Measurements from ENCODE around the gene TBC1D2B.

Gene TBC1D2B

GRCh38 chr15:78052001-78052401 is 25.5 kb downstream of the TBC1D2B start:
- DNase-seq = peak; percentile 30

GRCh38 chr15:78051596-78051995 is 25.9 kb downstream of the TBC1D2B start:
- no peak for DNase-seq

DNA sequence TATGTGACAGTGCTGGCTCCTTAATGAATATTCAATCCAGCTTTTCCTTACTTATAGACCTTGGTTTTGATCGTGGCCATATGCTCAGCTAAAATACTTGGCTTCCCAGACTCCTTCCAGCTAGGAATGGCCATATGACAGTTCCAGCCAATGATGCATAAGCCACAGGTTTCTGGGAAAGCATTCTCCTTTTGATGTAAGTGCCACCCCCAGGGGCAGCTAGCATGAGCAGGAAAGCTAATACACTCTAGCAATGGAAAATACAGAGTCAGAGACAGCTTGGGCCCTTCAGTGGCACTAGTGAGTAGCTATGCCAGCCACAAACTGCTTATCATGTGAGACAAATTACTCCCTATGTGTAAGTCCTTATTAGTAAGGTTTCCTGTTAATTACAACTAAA is 26.7 kb downstream of the TBC1D2B start:
- DNase-seq = peak; percentile 24

DNA sequence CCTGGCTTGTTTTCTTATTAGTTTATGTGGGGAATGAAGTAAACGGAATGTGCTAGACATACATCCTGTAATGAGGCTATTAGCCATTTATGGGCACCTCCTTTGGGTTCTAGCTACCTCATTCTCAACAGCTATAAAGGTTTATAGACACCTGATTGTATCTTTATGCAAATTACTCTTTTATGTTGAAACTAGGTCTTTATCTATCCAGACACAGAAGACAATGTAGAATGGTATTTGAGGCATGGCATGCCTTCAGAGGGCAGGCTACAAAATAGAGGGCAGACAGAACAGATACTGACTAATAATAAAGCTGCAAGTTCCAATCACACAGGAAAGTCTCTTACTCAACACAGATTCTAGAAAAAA is 27.1 kb downstream of the TBC1D2B start:
- no peak for DNase-seq

DNA sequence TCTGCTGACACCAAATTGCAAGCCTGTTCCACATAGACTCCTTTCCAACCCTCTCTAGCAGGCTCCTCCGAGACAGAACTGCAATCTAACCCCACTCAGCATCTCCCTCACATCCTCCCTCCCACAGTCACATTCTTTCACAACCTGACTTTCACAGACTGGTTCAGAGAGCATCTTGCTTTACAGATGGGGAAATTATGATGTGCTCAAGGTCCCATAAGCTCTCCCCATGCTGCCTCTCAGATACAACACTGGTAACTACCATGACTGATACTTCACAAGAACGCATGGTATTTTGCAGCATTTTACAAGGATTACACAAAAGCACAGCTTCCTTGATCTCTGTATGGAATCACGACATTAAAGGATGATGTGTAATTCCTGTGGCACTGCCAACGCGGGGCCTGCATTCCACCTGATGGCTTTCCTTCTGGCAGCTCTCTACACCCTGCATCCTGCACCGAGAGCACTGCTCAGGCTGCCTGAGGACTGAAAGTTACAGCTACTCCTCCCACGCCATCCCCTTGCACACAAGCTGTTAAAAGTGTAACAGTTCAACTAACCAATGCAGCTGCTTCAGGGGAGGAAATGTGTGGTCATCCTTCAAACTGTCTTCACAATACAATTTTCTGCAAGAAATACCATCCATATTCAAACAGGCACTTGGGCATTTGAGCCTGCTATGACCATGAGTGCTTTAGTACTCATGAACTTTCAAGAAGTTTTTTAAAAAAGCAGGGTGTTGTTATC is 27.6 kb downstream of the TBC1D2B start:
- DNase-seq = no peak

DNA sequence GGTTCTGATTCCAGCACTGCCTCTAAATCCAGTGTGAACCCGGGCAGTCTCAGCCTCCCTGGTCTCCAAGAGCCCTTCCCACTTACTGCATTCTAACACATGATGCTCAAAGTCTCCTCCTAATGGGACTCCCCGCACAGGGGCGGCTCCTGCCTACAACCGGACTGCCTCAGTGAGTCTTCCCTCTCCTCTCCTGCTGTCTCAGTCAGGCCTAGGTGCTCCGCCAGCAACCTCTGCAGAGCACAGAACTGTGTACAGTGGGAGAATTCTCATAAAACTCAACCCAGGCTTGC is 28.9 kb downstream of the TBC1D2B start:
- DNase-seq = no peak

DNA sequence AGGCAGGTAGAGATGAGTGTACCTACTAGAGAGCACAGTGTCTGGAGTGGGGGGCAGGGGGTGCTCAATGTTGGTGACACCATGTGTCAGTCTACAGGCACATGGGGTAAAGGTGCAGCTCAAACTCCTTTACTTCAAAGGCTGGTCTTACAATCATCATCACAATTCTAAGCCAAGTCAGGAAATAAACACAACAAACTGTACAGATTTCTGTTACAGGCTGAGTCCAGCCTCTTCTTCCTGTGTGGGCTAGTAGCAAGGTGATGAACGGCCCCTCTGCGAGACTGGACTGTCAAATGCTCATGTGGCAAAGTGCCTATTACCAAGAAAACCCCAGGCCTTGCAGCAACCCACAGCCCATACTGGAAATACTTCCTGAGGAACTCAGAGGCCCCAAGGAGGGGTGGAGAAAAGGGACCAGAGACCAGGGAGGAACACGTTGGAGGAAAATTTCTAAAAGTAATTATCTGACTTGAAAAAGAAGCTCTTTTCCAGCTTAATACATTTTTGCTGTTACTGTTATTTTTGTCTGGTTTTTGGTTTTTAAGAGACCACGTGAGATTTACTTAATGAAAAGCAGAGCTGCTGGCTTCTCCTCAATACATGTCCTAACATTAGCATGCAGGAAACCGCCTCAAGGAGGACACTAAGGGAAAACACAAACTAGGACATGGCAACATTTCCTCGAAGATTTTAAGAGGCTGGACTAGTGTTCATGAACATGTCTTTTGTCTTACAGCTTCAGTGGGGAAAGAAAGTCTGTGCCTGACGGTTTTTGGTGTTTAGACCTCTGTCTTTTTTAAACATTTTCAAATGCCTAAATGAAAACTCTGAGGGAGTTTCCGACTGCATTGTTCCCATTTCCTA is 29.5 kb downstream of the TBC1D2B start:
- DNase-seq = no peak

GRCh38 chr15:78046796-78047341 is 30.6 kb downstream of the TBC1D2B start:
- DNase-seq = no peak

- no peak for DNase-seq
Observed at GRCh38 chr15:78045189-78045588, 32.3 kb downstream of the TBC1D2B start.

DNA sequence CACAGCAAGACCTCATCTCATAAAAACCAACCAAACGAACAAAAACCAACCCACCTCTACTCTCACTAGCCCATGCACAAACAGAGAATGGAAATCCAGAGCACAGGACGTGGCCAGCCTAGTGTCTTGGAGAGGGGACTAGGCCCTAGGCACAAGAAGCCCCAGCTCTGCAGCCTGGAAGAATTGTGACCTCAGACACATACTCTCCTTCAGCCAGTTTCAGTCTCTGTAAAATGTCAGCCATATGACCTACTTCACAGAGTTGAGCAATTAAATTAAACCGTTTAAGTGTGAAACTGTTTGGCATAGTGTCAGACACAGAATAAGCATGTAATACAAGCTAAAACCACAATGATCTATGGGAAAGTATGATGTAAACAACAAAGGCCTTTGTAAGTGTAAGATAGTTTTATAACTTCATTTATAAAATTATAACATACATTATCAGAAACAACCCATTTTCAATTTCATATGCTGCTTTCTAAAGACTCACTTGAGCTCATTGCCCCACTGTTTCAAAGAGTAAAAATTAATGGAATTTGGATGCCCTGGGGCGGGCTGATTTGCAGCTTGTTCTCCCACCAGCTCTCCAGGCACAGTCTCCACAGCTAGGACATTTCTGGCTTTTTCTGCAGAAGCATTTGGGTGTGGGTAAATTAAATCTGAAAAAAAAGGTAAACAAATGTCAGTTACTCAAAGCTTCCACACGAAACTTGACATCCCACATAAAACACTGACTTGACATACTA is 32.9 kb downstream of the TBC1D2B start:
- peak; percentile 45 for DNase-seq

- DNase-seq = no peak
Observed at GRCh38 chr15:78041946-78042345, 35.6 kb downstream of the TBC1D2B start.

DNA sequence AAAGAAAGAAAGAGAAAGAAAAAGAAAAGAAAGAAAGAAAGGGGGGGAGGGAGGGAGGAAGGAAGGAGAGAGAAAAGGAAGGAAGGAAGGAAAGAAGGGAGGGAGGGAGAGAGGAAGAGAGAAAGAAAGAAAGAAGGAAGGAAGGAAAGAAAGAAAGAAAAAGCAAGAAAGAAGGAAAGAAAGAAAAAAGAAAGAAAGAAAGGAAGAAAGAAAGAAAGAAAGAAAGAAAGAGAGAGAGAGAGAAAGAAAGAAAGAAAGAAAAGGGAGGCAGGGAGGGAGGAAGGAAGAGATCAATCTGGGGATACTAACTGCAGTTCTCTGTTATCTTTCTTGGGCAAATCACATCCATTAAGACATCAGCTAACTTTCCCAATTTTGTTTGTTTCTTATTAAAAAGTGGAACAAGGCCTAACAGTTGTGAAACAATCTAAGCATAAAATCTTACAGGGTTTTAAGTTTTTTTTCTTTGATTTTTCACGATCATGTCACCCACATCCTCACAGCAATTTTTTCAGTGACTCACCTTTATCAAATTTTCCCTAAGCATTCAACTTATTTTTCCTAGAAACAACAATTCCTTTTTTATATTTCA is 36.8 kb downstream of the TBC1D2B start:
- DNase-seq = no peak

- no peak for DNase-seq
Observed at GRCh38 chr15:78038585-78039247, 38.8 kb downstream of the TBC1D2B start.

DNA sequence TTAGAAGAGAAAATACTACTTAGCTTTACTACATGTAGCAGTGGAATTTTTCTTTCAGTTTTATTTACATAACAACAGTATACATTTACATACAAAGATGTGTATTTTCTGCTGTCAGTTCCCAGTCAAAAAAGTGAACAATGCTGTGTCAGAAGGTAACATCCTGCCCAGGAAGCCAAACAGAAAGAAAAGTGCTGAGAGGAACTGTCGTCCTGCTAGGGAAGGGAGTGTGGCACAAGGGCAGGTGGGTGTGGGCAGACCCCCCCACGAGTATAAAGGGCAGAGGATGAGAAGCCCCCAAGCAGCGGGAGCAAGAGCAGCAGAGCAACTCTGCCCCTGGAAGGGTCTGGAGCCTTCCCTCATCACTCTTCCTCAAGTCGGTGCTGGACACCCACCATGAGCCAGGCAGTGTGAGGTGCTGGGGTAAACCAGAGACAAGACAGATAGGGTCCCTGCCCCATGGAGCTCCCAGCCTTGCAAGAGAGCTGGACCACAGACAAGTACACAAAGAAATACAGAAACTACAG is 39.7 kb downstream of the TBC1D2B start:
- no peak for DNase-seq

DNA sequence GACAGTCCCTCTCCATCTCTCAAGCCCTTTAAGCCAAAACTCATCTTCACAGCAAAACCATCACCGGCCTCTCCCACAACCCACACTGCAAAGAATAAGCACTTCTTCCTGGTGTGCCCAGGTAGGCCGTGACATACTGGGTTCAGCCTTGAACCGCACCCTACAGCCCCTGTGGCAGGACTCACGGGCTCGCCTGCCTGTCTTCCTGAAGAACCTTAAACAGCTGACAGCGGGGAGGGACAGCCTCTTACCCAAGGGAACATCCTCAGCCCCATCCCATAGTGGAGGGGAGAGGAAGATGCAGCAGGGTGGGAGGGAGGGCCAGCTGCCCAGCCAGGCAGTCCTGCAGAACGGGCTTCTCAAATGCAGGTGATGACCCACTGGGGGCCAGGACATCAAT is 40.2 kb downstream of the TBC1D2B start:
- no peak for DNase-seq

- DNase-seq = no peak
Observed at GRCh38 chr15:78035861-78036476, 41.5 kb downstream of the TBC1D2B start.

- DNase-seq = no peak
Observed at GRCh38 chr15:78035321-78035751, 42.2 kb downstream of the TBC1D2B start.

DNA sequence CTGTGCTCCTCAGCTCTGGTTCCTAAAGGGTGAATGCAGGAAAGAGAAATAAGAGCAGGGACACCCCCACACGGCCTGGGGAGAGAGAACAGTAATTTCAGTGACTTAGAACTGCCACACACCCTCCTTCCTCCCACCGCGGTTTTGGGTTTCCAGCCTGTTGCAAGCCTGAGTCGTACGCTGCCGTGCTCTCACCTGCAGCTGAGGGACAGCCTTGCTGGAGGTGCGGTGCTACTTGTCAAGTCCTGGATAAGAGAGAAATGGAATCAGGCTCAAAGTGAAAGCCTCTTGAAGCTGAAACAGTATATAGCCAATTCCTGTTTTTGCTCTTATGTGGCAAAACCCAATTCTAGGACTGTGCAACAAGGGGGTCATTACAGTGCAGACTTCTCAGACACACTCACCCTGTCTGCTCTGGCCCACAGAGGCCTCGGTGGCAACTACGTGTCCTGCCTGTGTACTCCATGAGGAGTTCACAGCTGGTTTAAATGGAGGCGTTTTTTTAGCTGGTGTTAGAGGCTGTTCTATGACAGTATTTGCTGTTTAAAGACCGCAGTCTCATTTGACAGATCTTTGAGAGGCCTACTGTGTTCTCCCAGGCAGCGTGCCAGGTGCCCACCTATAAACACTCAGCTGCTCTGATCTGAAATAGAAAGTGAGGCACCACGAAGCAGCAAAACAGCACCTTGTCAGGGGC is 42.9 kb downstream of the TBC1D2B start:
- DNase-seq = no peak

DNA sequence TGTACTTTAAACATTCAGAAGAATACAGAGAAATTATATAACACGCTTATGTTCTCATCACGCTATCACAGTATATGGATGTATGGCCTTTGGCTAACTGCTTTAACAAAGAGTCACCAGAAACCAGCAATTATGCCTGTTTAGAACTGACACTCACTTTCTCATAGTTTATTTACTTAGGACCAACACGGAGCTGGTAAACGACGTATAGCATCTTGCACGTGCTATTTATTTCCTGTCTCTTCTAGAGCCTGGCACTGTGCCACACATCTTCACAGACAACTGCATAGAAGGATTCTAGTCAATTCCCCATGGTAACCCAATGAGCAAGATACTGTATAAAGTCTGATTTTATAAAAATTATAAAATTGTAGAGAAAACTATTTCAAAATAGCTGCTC is 43.6 kb downstream of the TBC1D2B start:
- DNase-seq = no peak

- DNase-seq = no peak
Observed at GRCh38 chr15:78032671-78033070, 44.8 kb downstream of the TBC1D2B start.

DNA sequence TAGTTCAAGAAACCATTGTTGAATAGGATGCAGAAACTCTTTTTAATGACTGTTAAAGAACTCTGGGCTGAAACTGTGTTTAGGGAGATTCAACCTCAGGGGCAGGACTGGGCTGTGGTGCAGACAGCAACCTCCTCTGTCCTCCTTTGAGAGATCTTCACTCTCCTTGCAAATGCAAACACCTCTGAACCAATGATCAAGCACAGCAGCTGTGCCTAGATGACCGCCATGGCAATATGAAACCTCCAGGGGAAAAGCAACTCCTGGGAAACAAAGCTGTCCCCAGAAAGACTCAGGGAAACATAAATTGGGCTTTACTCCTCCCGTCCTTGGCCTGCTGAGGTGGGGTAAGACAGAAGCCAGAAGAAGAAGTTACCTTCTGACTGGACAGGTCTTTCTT is 52.6 kb downstream of the TBC1D2B start:
- DNase-seq = no peak
